Adrenal gland (tissue), 5 donors: ENCODE measurements around the gene DSCAML1.

Source experiments
- CTCF ChIP-seq, 6 experiments: fragments of 450-650 bp in 4 of 6; fragments of 200-600 bp in 2 of 6; sonication (generic) in 1 of 6; IDR thresholded peaks; 1 replicate in 5 of 6; 2 replicates in 1 of 6; pipeline versions ENCODE4 v1.5.1 to v1.8.0; 2016 to 2021; ENCODE audit warnings: antibody characterized with exemption in 6 of 6, mild to moderate bottlenecking in 2 of 6, moderate library complexity in 1 of 6
- POLR2A ChIP-seq, 2 donors: fragments of 450-650 bp; IDR thresholded peaks; one replicate each; pipeline ENCODE4 v1.6.1; 2017; ENCODE audit warnings: antibody characterized with exemption in 2 of 2, mild to moderate bottlenecking in 2 of 2, moderate library complexity in 1 of 2
- donor health status: DM: no; HTN: no; CAD: no.

- TF ChIP-seq CTCF (IDR thresholded peaks at IDR 0.05) = no peak
- TF ChIP-seq POLR2A (IDR thresholded peaks at IDR 0.05) = no peak
Observed at GRCh38 chr11:117481036-117481435, 316.0 kb downstream of the DSCAML1 start.
